ENCODE results near the gene SULT1B1. TPM values are rescaled to one million over a fixed set of nuclear protein-coding genes. Genes with fewer than 3 reads are reported as not detected.

SULT1B1 gene
- total and polyA plus RNA-seq, 10 of the 15 experiments (the other 5 are each of a cell fraction or from before 2014, with no cell fraction given), result 0.01 to 0.05 (median 0.01) TPM; not detected in 7

GRCh38 chr4:69793732-69794131 lies 33.3 kb upstream of the SULT1B1 start:
- Histone ChIP-seq H3K4me1 (ENCODE audit: control insufficient read depth, insufficient read depth, low read length) (no peaks in the 10 kb centered on the region), H3K9ac (ENCODE audit: control insufficient read depth, insufficient read depth, low read length) (no peak overlapping the region), H4K20me1 (ENCODE audit: control insufficient read depth, insufficient read depth) (no peaks in the 10 kb centered on the region), H3K9me3 (replicated peaks; ENCODE audit: control insufficient read depth, insufficient read depth, low read length) (no peaks in the 10 kb centered on the region), H3K36me3 (ENCODE audit: control insufficient read depth in 2 of 2, insufficient read depth in 2 of 2, low read length in 1 of 2) (no peaks in the 10 kb centered on the region), H3K79me2 (ENCODE audit: control insufficient read depth, insufficient read depth, low read length) (no peaks in the 10 kb centered on the region), H2AFZ (ENCODE audit: control insufficient read depth, low read depth, low read length) (no peak overlapping the region), H3K4me2 (ENCODE audit: control insufficient read depth, insufficient read depth) (no peak overlapping the region), H3K4me3 (no peak overlapping the region), H3K27me3 (replicated peaks in 1 of 2; ENCODE audit: control insufficient read depth in 2 of 2, insufficient read depth in 2 of 2, low read length in 1 of 2) (no peaks in the 10 kb centered on the region), H3K27ac (ENCODE audit: control insufficient read depth, insufficient read depth) (no peak overlapping the region)
- ChIA-PET SMC1A (ENCODE audit: uncharacterized antibody, unreplicated experiment) (no interaction called here), POLR2A (no interaction called here), CTCF (interaction anchor here (0.6 kb wide), 1 partner anchor 357 kb away, joined by 3 read pairs; no protein-coding TSS in a partner anchor), RAD21 (ENCODE audit: unreplicated experiment) (no interaction called here)
- TF ChIP-seq RELB (IDR thresholded peaks at IDR 0.05; ENCODE audit: low read depth) (no peak), IKZF2 (IDR thresholded peaks at IDR 0.05) (no peak), ESRRA (IDR thresholded peaks at IDR 0.05; ENCODE audit: low read length) (no peak), MLLT1 (IDR thresholded peaks at IDR 0.05) (no peak), EED (IDR thresholded peaks at IDR 0.05; ENCODE audit: low read depth) (no peak), YBX1 (IDR thresholded peaks at IDR 0.05) (no peak), E4F1 (IDR thresholded peaks at IDR 0.05; ENCODE audit: borderline replicate concordance, partially characterized antibody) (no peak), NRF1 (conservative IDR thresholded peaks at IDR 0.05; ENCODE audit: low read depth, low read length) (no peak), PBX3 (IDR thresholded peaks at IDR 0.05; ENCODE audit: insufficient replicate concordance, low read depth, low read length) (no peak), ZNF217 (IDR thresholded peaks at IDR 0.05) (no peak), EZH2 (IDR thresholded peaks at IDR 0.05; ENCODE audit: borderline replicate concordance, control insufficient read depth, low read depth, low read length) (no peak)
- DNase-seq (ENCODE audit: low read depth, low spot score) (no peak), FAIRE-seq (no peak), ATAC-seq (no peak)
- in situ Hi-C loops (cut with MboI) (no loop called here), intact Hi-C loops (cut with micrococcal nuclease; ENCODE audit: unreplicated experiment) (no loop called here)
- BruUV-seq (replicated peaks), result no TSS peak
